GM12878 (cell line): ENCODE measurements around the gene PPP2R1B. TPM values are rescaled to one million over a fixed set of nuclear protein-coding genes. Genes with fewer than 3 reads are reported as not detected.

Experiments
- ATAC-seq: fragments of 200-7000 bp; cut with Tn5 transposase; 3 replicates; pipeline ENCODE4 v1.9.1; 2020; ENCODE audit warnings: mild to moderate bottlenecking, moderate library complexity
- BruUV-seq: library from RNA; stranded (reverse); fragments of 400-500 nt; replicated peaks from 2 replicates; lab custom pipeline; 2021; lab: Mats Ljungman, UMichigan
- CTCF ChIA-PET: fragments of 300-600 bp; sonication (Branson Sonifier 250); formaldehyde crosslinking; extraction: SDS; loops from one replicate; lab custom pipeline; 2021; ENCODE audit warnings: inconsistent platforms; lab: Yijun Ruan, JAX
- POLR2A ChIA-PET: fragments of 350-600 bp; formaldehyde crosslinking; extraction: SDS; loops from one replicate; lab custom pipeline; 2021; ENCODE audit warnings: inconsistent platforms; lab: Charles Lee
- RAD21 ChIA-PET: fragments of 300-600 bp; sonication (Branson Sonifier 250); formaldehyde crosslinking; loops from one replicate; lab custom pipeline; 2023; ENCODE audit warnings: antibody characterized with exemption; ENCODE audit not compliant: unreplicated experiment; lab: Charles Lee
- SMC1A ChIA-PET: fragments of 300-600 bp; sonication (Branson Sonifier 250); formaldehyde crosslinking; loops from one replicate; lab custom pipeline; 2023; ENCODE audit not compliant: unreplicated experiment, uncharacterized antibody; lab: Charles Lee
- DNase-seq: peaks from one replicate; pipeline ENCODE4 v3.0.0-alpha.2; 2011; ENCODE audit warnings: low read depth, low spot score
- FAIRE-seq: peaks from 3 replicates; lab custom pipeline; 2011; peaks lifted over from hg19 to GRCh38; lab: Jason Lieb, UNC
- H2AFZ ChIP-seq: 2 replicates; pipeline ENCODE4 v1.6.0; 2011; ENCODE audit warnings: low read depth, low read length, control low read depth; ENCODE audit not compliant: control insufficient read depth
- H3K27ac ChIP-seq: 2 replicates; pipeline ENCODE4 v1.5.1; 2011; ENCODE audit warnings: control low read depth; ENCODE audit not compliant: control insufficient read depth, insufficient read depth
- H3K27me3 ChIP-seq, 2 experiments: replicated peaks in 1 of 2; 2 replicates each; pipeline versions ENCODE4 v1.6.0 to v1.6.1; 2011; ENCODE audit warnings: low read length in 1 of 2; ENCODE audit not compliant: control insufficient read depth in 2 of 2, insufficient read depth in 2 of 2
- H3K36me3 ChIP-seq, 2 experiments: 2 replicates each; pipeline ENCODE4 v1.5.1; 2011; ENCODE audit warnings: low read length in 1 of 2; ENCODE audit not compliant: control insufficient read depth in 2 of 2, insufficient read depth in 2 of 2
- H3K4me1 ChIP-seq: 2 replicates; pipeline ENCODE4 v1.6.1; 2011; ENCODE audit warnings: mild to moderate bottlenecking, low read length, moderate library complexity, mixed read lengths; ENCODE audit not compliant: control insufficient read depth, insufficient read depth
- H3K4me2 ChIP-seq: 2 replicates; pipeline ENCODE4 v1.6.0; 2011; ENCODE audit warnings: control low read depth; ENCODE audit not compliant: control insufficient read depth, insufficient read depth
- H3K4me3 ChIP-seq: fragments of 200-600 bp; sonication (generic); 2 replicates; pipeline ENCODE4 v1.5.1; 2016
- H3K79me2 ChIP-seq: 2 replicates; pipeline ENCODE4 v1.6.0; 2011; ENCODE audit warnings: low read length; ENCODE audit not compliant: control insufficient read depth, insufficient read depth
- H3K9ac ChIP-seq: 2 replicates; pipeline ENCODE4 v1.8.0; 2011; ENCODE audit warnings: low read length, control low read depth, mixed read lengths; ENCODE audit not compliant: control insufficient read depth, insufficient read depth
- H3K9me3 ChIP-seq: replicated peaks from 3 replicates; pipeline ENCODE4 v1.5.1; 2011; ENCODE audit warnings: mild to moderate bottlenecking, low read length; ENCODE audit not compliant: control insufficient read depth, insufficient read depth
- H4K20me1 ChIP-seq: 2 replicates; pipeline ENCODE4 v1.6.0; 2011; ENCODE audit not compliant: control insufficient read depth, insufficient read depth
- BMI1 ChIP-seq: fragments of 450-650 bp; IDR thresholded peaks from 2 replicates; pipeline ENCODE4 v1.6.1; 2016; ENCODE audit warnings: mild to moderate bottlenecking, moderate library complexity, borderline replicate concordance
- EGR1 ChIP-seq, 2 experiments: IDR thresholded peaks; 1 replicate in 1 of 2; 2 replicates in 1 of 2; pipeline ENCODE4 v1.6.1; 2011 to 2012; ENCODE audit warnings: low read depth in 2 of 2, low read length in 2 of 2, borderline replicate concordance in 1 of 2, mild to moderate bottlenecking in 1 of 2, moderate library complexity in 1 of 2
- KAT2A ChIP-seq: conservative IDR thresholded peaks from 2 replicates; pipeline ENCODE4 v1.6.1; 2011; ENCODE audit warnings: low read depth, low read length; ENCODE audit not compliant: control insufficient read depth
- NBN ChIP-seq: fragments of 450-650 bp; IDR thresholded peaks from 2 replicates; pipeline ENCODE4 v1.6.1; 2016
- POLR2AphosphoS5 ChIP-seq: IDR thresholded peaks from 2 replicates; pipeline ENCODE4 v1.6.1; 2011; ENCODE audit warnings: mild to moderate bottlenecking, low read length, inconsistent platforms
- SIN3A ChIP-seq: IDR thresholded peaks from 2 replicates; pipeline ENCODE4 v1.6.1; 2012; ENCODE audit warnings: low read depth, low read length, improper control_type of control experiment
- SMC3 ChIP-seq: IDR thresholded peaks from 2 replicates; pipeline ENCODE4 v1.6.1; 2011; ENCODE audit warnings: low read length, improper control_type of control experiment, borderline replicate concordance
- TCF12 ChIP-seq: IDR thresholded peaks from 2 replicates; pipeline ENCODE4 v1.6.1; 2011; ENCODE audit warnings: low read depth, mild to moderate bottlenecking, low read length
- WGBS: methylation state at CpG from one replicate; pipeline ENCODE4 v1.1.6; 2016; ENCODE audit warnings: low lambda C conversion rate; ENCODE audit not compliant: insufficient replicate concordance, insufficient coverage; ENCODE audit errors: missing lambda C conversion rate; 5-methylcytosine and 5-hydroxymethylcytosine counted together
- in situ Hi-C: fragments of 300-500 bp; cut with MboI; formaldehyde crosslinking; loops from 9 replicates; pipeline ENCODE4 v1.14.3; 2018; ENCODE audit warnings: mixed read lengths
- intact Hi-C: fragments of 100-400 bp; cut with micrococcal nuclease; formaldehyde crosslinking; loops from one replicate; pipeline ENCODE4 v1.14.2; 2022; ENCODE audit not compliant: unreplicated experiment
- polyA plus RNA-seq, 11 experiments: library from polyadenylated mRNA; depleted of rRNA in 4 of 11; unstranded in 6 of 11; stranded (reverse) in 5 of 11; fragments of >200 nt; fragmentation: Nextera tagmentation in 4 of 11; fragmentation: Illumina TruSeq in 1 of 11; extraction: Ambion mirVana in 4 of 11; extraction: Trizol in 1 of 11; gene quantifications; 1 replicate in 1 of 11; 2 replicates in 10 of 11; pipeline versions ENCODE4 v1.2.1 to v1.2.3, GENCODE V29; 2011 to 2016; ENCODE audit warnings: inconsistent platforms in 2 of 11, missing spikeins in 2 of 11, low read depth in 1 of 11
- total RNA-seq, 4 experiments: library from RNA; depleted of rRNA in 3 of 4; stranded (reverse); fragments of >200 nt in 3 of 4; fragmentation: Illumina TruSeq in 1 of 4; extraction: Trizol in 1 of 4; gene quantifications; 2 replicates each; pipeline versions ENCODE4 v1.2.1 to v1.2.3, GENCODE V29; 2013 to 2021
- TF ChIP-seq, protein P1 (sequence below): fragments of 450-650 bp; IDR thresholded peaks from 2 replicates; pipeline ENCODE4 v1.6.1; 2016; ENCODE audit warnings: mild to moderate bottlenecking, moderate library complexity, borderline replicate concordance
- TF ChIP-seq, protein P2 (sequence below): IDR thresholded peaks from 2 replicates; pipeline ENCODE4 v1.6.1; 2012; ENCODE audit warnings: low read depth, low read length, improper control_type of control experiment

The PPP2R1B gene
- total and polyA plus RNA-seq, 10 of the 15 experiments (the other 5 are each of a cell fraction or from before 2014, with no cell fraction given) = 26.6 to 68.2 (median 35.7) TPM

DNA sequence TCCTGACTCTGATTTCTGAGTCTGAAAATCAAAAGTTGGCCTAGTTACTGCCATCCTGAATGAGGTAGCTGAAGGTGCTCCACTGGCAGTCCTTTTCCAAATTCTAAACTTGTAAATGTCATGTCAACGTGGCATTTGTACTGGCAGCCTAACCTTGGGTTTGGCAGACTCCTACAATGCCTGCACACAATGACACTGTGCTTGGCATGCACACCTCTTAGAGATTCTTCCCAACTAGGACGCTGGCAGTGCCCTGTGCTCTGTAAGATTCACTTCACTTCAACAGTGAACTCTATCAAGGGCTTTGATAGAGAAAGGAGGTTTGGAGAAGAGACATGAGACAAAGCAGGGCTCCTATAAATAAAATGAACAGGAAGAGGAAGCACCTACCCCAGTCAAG, 21.9 kb upstream of the PPP2R1B start:
- no peaks in the 10 kb centered on the region for H3K27me3 ChIP-seq
- no peak for ATAC-seq
- no peaks in the 10 kb centered on the region for H3K9me3 ChIP-seq
- POLR2A ChIA-PET = no interaction called here
- in situ Hi-C loops = no loop called here
- 83% methylated on average over 2 of the region's 2 CpGs for WGBS
- no peak for FAIRE-seq
- no peak for TF ChIP-seq BMI1
- TF ChIP-seq SIN3A = no peak
- TF ChIP-seq, protein P1, sequence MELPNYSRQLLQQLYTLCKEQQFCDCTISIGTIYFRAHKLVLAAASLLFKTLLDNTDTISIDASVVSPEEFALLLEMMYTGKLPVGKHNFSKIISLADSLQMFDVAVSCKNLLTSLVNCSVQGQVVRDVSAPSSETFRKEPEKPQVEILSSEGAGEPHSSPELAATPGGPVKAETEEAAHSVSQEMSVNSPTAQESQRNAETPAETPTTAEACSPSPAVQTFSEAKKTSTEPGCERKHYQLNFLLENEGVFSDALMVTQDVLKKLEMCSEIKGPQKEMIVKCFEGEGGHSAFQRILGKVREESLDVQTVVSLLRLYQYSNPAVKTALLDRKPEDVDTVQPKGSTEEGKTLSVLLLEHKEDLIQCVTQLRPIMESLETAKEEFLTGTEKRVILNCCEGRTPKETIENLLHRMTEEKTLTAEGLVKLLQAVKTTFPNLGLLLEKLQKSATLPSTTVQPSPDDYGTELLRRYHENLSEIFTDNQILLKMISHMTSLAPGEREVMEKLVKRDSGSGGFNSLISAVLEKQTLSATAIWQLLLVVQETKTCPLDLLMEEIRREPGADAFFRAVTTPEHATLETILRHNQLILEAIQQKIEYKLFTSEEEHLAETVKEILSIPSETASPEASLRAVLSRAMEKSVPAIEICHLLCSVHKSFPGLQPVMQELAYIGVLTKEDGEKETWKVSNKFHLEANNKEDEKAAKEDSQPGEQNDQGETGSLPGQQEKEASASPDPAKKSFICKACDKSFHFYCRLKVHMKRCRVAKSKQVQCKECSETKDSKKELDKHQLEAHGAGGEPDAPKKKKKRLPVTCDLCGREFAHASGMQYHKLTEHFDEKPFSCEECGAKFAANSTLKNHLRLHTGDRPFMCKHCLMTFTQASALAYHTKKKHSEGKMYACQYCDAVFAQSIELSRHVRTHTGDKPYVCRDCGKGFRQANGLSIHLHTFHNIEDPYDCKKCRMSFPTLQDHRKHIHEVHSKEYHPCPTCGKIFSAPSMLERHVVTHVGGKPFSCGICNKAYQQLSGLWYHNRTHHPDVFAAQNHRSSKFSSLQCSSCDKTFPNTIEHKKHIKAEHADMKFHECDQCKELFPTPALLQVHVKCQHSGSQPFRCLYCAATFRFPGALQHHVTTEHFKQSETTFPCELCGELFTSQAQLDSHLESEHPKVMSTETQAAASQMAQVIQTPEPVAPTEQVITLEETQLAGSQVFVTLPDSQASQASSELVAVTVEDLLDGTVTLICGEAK = no peak
- no peak for TF ChIP-seq TCF12
- TF ChIP-seq, protein P2, sequence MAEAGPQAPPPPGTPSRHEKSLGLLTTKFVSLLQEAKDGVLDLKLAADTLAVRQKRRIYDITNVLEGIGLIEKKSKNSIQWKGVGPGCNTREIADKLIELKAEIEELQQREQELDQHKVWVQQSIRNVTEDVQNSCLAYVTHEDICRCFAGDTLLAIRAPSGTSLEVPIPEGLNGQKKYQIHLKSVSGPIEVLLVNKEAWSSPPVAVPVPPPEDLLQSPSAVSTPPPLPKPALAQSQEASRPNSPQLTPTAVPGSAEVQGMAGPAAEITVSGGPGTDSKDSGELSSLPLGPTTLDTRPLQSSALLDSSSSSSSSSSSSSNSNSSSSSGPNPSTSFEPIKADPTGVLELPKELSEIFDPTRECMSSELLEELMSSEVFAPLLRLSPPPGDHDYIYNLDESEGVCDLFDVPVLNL = no peak
- TF ChIP-seq EGR1 (IDR thresholded peaks at IDR 0.05; ENCODE audit: borderline replicate concordance in 1 of 2, low read depth in 2 of 2, low read length in 2 of 2) = no peak
- no peak for TF ChIP-seq SMC3
- no peak for TF ChIP-seq NBN
- TF ChIP-seq KAT2A = no peak
- TF ChIP-seq POLR2AphosphoS5 = no peak
- H3K27ac ChIP-seq = no peak overlapping the region
- SMC1A ChIA-PET = interaction anchor here (1.0 to 4.0 kb wide), 3 partner anchors 11 to 61 kb away, joined by 3 to 20 read pairs (median 5); no protein-coding TSS in a partner anchor
- BruUV-seq = no TSS peak
- no peaks in the 10 kb centered on the region for H3K79me2 ChIP-seq
- intact Hi-C loops = no loop called here
- CTCF ChIA-PET = interaction anchor here (0.7 to 1.3 kb wide), 2 partner anchors 11 to 66 kb away, joined by 3 to 6 read pairs; no protein-coding TSS in a partner anchor
- no peak overlapping the region for H2AFZ ChIP-seq
- H4K20me1 ChIP-seq = no peaks in the 10 kb centered on the region
- RAD21 ChIA-PET = interaction anchor here (1.1 kb wide), 1 partner anchor 9 kb away, joined by 3 read pairs; no protein-coding TSS in a partner anchor
- H3K4me2 ChIP-seq = no peak overlapping the region
- H3K4me1 ChIP-seq = no peaks in the 10 kb centered on the region
- no peak overlapping the region for H3K4me3 ChIP-seq
- H3K9ac ChIP-seq = no peak overlapping the region
- DNase-seq = no peak
- peaks cover 0 to 10% of the 10 kb centered on the region in 2 experiments for H3K36me3 ChIP-seq
